Upper lobe of left lung (tissue), 6 donors: ENCODE results near the gene GON7. TPM values are rescaled to one million over a fixed set of nuclear protein-coding genes. Genes with fewer than 3 reads are reported as not detected.
A peak's percentile ranks its signal among the peaks of the same experiment; 100 is the strongest.

Experiments used
- ATAC-seq, 2 donors: fragments of 200-7000 bp; cut with Tn5 transposase; one replicate each; pipeline ENCODE4 v1.9.1; 2022; ENCODE audit warnings: mild to moderate bottlenecking in 2 of 2, moderate library complexity in 2 of 2; ENCODE audit not compliant: low FRiP score in 2 of 2
- DNase-seq, 2 donors: peaks; one replicate each; pipeline ENCODE4 v3.0.0-alpha.2; 2019 to 2020
- H3K27ac ChIP-seq, 4 donors: fragments of 200-600 bp; sonication (generic); one replicate each; pipeline ENCODE4 v1.5.1; 2016 to 2019
- H3K27me3 ChIP-seq, 4 donors: fragments of 200-600 bp; sonication (generic); one replicate each; pipeline ENCODE4 v1.5.1; 2017 to 2019
- H3K36me3 ChIP-seq, 4 donors: fragments of 200-600 bp; sonication (generic); one replicate each; pipeline ENCODE4 v1.5.1; 2016 to 2019
- H3K4me1 ChIP-seq, 4 donors: fragments of 200-600 bp; sonication (generic); one replicate each; pipeline ENCODE4 v1.5.1; 2018 to 2019
- H3K4me3 ChIP-seq, 4 donors: fragments of 200-600 bp; sonication (generic); one replicate each; pipeline ENCODE4 v1.5.1; 2017 to 2019; ENCODE audit warnings: mild to moderate bottlenecking in 2 of 4, moderate library complexity in 1 of 4
- H3K9me3 ChIP-seq, 4 donors: fragments of 200-600 bp; sonication (generic); one replicate each; pipeline ENCODE4 v1.5.1; 2018 to 2019
- EP300 ChIP-seq, 4 donors: sonication (generic); formaldehyde crosslinking; IDR thresholded peaks; one replicate each; pipeline ENCODE4 v1.5.1; 2017; ENCODE audit warnings: antibody characterized with exemption in 4 of 4, control low read depth in 2 of 4
- POLR2A ChIP-seq, 4 donors: fragments of 450-650 bp; IDR thresholded peaks; one replicate each; pipeline ENCODE4 v1.5.1; 2016 to 2017; ENCODE audit warnings: antibody characterized with exemption in 4 of 4, mild to moderate bottlenecking in 2 of 4
- POLR2AphosphoS5 ChIP-seq, 2 donors: sonication (generic); formaldehyde crosslinking; IDR thresholded peaks; one replicate each; pipeline ENCODE4 v1.5.1; 2017; ENCODE audit warnings: antibody characterized with exemption in 2 of 2
- WGBS, 2 donors: methylation state at CpG; one replicate each; pipeline ENCODE4 v1.1.5; 2017 to 2018; 5-methylcytosine and 5-hydroxymethylcytosine counted together
- total RNA-seq, 6 donors: library from RNA; depleted of rRNA in 4 of 6; stranded (reverse); fragments of >200 nt in 4 of 6; gene quantifications; one replicate each; pipeline versions ENCODE4 v1.1.0 to v1.2.1, GENCODE V29; 2016 to 2021
- TF ChIP-seq, protein P1 (sequence below), 6 experiments: fragments of 450-650 bp in 4 of 6; fragments of 200-600 bp in 2 of 6; sonication (generic) in 2 of 6; IDR thresholded peaks; one replicate each; pipeline ENCODE4 v1.5.1; 2016 to 2019; ENCODE audit warnings: antibody characterized with exemption in 6 of 6
- donor health status: DM: no; HTN: no; CAD: no; lungs with moderate emphysema.
- donor health status: DM: no; HTN: yes; CAD: no; lungs with severe emphysema.

The GON7 gene, protein sequence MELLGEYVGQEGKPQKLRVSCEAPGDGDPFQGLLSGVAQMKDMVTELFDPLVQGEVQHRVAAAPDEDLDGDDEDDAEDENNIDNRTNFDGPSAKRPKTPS
- total RNA-seq, result 10 to 100 TPM in 5 of 6 donors, 1 to 10 TPM in 1; 7.5 to 31.1 (median 14.7) TPM

DNA sequence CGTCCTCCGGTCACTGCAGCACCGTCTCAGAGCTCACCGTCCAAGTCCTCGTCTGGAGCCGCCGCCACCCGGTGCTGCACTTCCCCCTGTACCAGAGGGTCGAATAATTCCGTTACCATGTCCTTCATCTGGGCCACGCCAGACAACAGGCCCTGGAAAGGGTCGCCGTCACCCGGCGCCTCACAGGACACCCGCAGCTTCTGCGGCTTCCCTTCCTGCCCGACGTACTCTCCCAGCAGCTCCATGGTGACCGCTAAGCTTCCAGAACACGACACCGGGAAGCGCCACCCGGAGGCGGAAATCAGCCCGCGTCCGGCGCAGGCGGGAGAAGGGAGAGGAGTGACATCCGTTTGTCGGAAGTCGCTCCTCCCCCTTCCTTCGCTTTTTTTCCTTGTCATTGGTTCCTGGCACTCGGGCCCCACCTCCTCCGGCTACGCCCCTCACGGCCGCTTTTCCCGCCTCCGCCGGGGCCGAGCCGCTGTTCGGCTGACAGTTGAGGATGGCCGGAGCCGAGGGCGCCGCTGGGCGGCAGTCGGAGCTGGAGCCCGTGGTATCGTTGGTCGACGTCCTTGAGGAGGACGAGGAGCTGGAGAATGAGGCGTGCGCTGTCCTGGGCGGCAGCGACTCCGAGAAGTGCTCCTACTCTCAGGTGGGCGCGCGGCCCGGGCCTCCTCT, at the start of gene GON7, which contains the start of gene UBR7:
TSS of gene GON7 (minus strand) at position 273 of the 675 bp plus-strand sequence. CDS start at position 245, 28 bp downstream.
TSS of gene UBR7 (plus strand) at position 464 of the 675 bp plus-strand sequence. CDS start at position 500, 36 bp downstream.
- TF ChIP-seq POLR2A (IDR thresholded peaks at IDR 0.05), result peak in 2 of 4 donors; percentile 66 to 84
- TF ChIP-seq, protein P1, sequence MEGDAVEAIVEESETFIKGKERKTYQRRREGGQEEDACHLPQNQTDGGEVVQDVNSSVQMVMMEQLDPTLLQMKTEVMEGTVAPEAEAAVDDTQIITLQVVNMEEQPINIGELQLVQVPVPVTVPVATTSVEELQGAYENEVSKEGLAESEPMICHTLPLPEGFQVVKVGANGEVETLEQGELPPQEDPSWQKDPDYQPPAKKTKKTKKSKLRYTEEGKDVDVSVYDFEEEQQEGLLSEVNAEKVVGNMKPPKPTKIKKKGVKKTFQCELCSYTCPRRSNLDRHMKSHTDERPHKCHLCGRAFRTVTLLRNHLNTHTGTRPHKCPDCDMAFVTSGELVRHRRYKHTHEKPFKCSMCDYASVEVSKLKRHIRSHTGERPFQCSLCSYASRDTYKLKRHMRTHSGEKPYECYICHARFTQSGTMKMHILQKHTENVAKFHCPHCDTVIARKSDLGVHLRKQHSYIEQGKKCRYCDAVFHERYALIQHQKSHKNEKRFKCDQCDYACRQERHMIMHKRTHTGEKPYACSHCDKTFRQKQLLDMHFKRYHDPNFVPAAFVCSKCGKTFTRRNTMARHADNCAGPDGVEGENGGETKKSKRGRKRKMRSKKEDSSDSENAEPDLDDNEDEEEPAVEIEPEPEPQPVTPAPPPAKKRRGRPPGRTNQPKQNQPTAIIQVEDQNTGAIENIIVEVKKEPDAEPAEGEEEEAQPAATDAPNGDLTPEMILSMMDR (IDR thresholded peaks at IDR 0.05), result peak in 4 of 6 experiments; percentile 42 to 63 (median 50)
- TF ChIP-seq POLR2AphosphoS5 (IDR thresholded peaks at IDR 0.05), result peak; percentile 90 to 94
- TF ChIP-seq EP300 (IDR thresholded peaks at IDR 0.05), result peak in 2 of 4 donors; percentile 44 to 78
- WGBS, 2 donors, result 0% methylated on average over 14 to 65 of the region's 65 CpGs
- DNase-seq (peak; percentile 97), ATAC-seq (peak; percentile 99)
- Histone ChIP-seq H3K27me3 (no peaks in the 10 kb centered on the region), H3K27ac (peak within 1 kb of the TSS; percentile 81 to 93 (median 88)), H3K9me3 (no peaks in the 10 kb centered on the region), H3K4me1 (peaks cover 21 to 40% (median 26%) of the 10 kb centered on the region in 4 donors), H3K4me3 (peak within 1 kb of the TSS; percentile 69 to 99 (median 86)), H3K36me3 (peaks cover 2 to 15% (median 5%) of the 10 kb centered on the region in 4 donors)

DNA sequence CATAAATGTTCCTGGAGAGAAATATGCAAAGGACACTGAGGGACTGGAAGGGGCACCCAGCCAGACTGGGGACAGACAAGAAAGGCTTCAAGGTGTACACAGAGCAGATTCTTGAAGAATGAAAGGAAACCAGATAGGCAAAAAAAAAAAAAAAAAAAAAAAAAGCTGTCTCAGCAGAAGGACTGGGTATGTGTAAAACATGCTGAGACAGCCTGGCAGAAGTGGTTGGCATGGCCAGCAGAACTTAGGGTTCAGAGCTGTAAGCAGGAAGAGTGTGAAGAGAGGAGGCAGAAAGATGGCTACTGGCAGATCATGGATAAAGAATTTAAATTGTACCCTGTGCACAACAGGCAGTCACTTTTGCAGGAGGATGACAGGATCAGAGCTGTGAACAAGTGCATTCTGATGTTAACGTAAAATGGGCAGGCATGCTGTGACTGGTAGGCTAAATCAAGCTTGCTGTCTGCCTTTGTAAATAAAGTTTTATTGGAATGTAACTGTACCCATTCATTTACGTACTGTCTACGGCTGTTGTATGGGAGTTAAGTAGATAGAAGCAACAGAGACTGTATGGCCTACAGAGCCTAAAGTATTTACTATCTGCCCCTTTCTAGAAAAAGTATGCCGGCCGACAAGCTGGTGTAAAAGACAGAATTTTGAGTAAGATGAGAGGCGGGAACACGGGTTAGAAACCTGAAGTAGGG, 42.4 kb upstream of the GON7 start:
- no peak for ATAC-seq
- Histone ChIP-seq H3K27ac (no peak overlapping the region), H3K4me3 (no peak overlapping the region), H3K4me1 (no peaks in the 10 kb centered on the region), H3K36me3 (peaks cover 7 to 97% (median 55%) of the 10 kb centered on the region in 4 donors), H3K9me3 (no peaks in the 10 kb centered on the region), H3K27me3 (no peaks in the 10 kb centered on the region)
- no peak for DNase-seq
- 96 to 98% methylated on average over 7 of the region's 7 CpGs for WGBS, 2 donors
- TF ChIP-seq, protein P1 (IDR thresholded peaks at IDR 0.05), result no peak

DNA sequence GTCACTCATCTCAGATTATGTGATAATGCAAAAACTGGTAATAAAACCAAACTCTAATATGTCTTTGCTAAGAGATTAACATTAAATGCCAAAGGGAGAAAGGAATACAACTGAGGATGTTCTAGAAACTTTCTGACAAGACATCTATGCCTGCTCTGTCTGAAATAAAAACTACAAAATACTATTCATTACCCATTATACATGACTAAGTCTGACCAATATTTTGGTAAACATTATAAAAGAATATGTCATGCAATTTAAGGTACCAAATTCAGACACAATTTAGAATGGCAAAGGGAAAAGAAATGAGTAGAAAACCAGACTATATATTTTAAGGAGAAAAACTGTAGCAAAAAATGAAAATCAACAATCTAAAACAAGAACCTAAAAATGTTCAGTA, 39.7 kb upstream of the GON7 start:
- no peaks in the 10 kb centered on the region for H3K27me3 ChIP-seq
- H3K4me1 ChIP-seq, result no peaks in the 10 kb centered on the region
- ATAC-seq (no peak), DNase-seq (no peak)
- no peak overlapping the region for H3K4me3 ChIP-seq
- H3K27ac ChIP-seq, result no peak overlapping the region
- H3K9me3 ChIP-seq, result no peaks in the 10 kb centered on the region
- TF ChIP-seq, protein P1 (IDR thresholded peaks at IDR 0.05), result no peak
- TF ChIP-seq POLR2A (IDR thresholded peaks at IDR 0.05) (no peak), POLR2AphosphoS5 (IDR thresholded peaks at IDR 0.05) (no peak), EP300 (IDR thresholded peaks at IDR 0.05) (no peak)
- H3K36me3 ChIP-seq, result peaks cover 13 to 99% (median 65%) of the 10 kb centered on the region in 4 donors

DNA sequence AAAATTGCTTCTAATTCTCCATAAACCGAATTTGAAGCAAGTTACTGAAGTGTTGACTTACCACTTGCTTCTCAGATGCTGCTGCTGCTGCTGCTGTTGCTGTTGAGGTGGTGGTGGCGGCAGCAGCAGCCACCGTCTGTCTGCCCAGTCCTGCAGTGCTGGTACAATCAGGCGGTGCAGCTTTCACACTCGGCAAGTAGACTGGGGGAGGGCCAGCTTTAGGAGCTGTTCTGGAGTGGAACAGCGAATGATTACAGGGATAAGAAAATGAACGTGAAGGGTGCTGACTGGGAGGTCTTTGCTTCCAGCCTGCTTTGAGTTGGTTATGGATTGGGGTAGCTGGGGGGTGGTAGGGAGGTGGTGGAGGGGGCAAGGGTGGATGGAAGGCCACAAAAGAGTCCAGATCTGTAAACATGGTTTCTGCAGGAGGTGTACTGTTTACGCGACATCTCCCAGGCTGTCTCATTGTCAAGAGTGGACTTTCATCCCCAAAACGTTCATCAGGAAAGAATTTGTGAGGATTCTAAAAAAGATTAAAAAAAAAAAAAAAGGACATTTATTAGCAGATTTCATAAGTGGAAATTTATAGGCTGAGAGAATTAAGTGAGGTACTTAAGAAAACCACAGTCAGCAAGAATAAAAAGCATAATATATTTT, 39.0 kb upstream of the GON7 start:
- peaks cover 16 to 99% (median 69%) of the 10 kb centered on the region in 4 donors for H3K36me3 ChIP-seq

More for the DNA sequence above, 39.0 kb upstream of the GON7 start:
- Histone ChIP-seq H3K27ac (no peak overlapping the region), H3K9me3 (no peaks in the 10 kb centered on the region), H3K4me3 (no peak overlapping the region), H3K27me3 (no peaks in the 10 kb centered on the region), H3K4me1 (no peaks in the 10 kb centered on the region)
- no peak for TF ChIP-seq EP300 (IDR thresholded peaks at IDR 0.05)
- no peak for TF ChIP-seq POLR2A (IDR thresholded peaks at IDR 0.05)
- TF ChIP-seq POLR2AphosphoS5 (IDR thresholded peaks at IDR 0.05), result no peak
- TF ChIP-seq, protein P1 (IDR thresholded peaks at IDR 0.05), result no peak
- DNase-seq, result no peak
- WGBS, 2 donors, result 87% methylated on average over 10 of the region's 10 CpGs
- ATAC-seq, result no peak
